Measurements from ENCODE around the gene RNF186. TPM values are rescaled to one million over a fixed set of nuclear protein-coding genes. Genes with fewer than 3 reads are reported as not detected.
"Not testable (repeated sequence)": the region's sequence is repeated elsewhere in the genome, so short reads cannot be mapped to it uniquely, and the experiment has no call there.

RNF186 gene, protein sequence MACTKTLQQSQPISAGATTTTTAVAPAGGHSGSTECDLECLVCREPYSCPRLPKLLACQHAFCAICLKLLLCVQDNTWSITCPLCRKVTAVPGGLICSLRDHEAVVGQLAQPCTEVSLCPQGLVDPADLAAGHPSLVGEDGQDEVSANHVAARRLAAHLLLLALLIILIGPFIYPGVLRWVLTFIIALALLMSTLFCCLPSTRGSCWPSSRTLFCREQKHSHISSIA
- not detected for polyA plus RNA-seq (2013, experiment 1 of 2; ENCODE audit: insufficient read length)
- polyA plus RNA-seq (2013, experiment 2 of 2; ENCODE audit: insufficient read length), result not detected

DNA sequence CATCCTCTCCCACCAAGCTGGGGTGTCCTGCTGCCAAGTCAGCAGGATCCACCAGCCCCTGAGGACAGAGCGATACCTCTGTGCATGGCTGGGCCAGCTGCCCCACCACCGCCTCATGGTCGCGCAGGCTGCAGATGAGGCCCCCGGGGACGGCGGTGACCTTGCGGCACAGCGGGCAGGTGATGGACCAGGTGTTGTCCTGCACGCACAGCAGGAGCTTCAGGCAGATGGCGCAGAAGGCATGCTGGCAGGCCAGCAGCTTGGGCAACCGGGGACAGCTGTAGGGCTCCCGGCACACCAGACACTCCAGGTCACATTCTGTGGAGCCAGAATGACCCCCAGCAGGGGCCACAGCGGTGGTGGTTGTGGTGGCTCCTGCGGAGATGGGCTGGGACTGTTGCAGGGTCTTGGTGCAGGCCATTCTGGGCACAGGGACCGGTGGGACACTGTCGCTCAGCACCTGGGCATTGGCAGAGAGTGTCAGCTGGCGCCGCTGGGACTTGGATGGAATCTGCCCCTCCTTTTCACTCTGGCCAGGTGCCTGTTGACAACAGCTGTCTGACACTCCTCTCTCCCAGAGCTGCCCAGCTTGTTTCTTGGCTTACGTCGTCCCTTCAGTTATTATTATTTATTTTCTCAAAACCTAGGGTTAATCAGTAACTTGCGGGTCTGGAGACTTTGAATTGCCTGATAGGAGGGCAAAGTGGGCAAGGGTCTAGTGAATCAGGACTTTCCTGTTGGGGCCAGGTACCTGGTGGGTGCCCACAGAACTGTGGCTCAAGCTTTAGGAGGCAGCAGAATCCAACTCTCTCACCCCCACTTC, at the start of gene RNF186:
RNF186 (minus strand) TSS at position 603 of the 823 bp plus-strand sequence; CDS start at position 421, 182 bp downstream.
- no peak for DNase-seq

DNA sequence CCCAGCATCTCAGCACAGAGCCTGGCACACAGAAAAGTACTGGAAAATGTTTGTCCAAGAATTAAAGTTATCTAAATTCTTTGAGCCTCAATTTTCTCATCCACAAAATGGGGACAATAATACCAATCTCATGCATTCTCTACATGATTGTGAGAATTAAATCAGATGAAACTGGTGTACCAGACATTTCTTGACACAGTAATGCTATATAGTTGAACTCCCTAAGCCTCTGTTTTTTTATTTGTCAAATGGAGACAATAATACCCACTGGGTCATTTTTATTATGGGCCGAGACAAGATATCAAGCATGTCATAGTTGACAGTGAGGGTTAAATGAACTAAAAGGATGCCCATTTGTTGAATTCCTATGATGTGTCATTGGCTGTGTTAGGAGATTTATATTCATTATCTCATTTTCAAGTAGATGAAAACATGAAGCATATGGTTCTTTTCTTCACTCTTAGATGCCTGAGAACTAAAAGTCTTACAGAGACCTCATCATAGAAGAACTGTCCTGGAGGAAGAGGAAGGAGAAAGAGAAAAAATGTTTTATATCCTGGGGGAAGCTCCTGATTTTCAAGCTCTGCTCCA, 49.6 kb upstream of the RNF186 start:
- DNase-seq, result no peak

DNA sequence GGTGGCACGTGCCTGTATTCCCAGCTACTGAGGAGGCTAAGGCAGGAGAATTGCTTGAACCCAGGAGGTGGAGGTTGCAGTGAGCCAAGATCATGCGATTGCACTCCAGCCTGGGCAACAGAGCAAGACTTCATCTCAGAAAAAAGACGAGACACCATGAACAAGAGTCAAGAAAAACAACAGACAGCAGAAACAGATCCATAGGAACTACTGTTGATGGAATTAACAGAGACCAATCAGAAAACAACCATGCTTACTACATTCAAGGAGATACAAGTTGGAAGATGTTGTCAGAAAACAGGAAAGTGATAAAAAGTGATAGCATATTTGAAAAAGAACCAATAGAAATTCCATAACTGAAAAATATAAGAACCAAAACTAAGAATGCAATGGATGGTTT, 47.9 kb upstream of the RNF186 start:
- DNase-seq, result no peak

DNA sequence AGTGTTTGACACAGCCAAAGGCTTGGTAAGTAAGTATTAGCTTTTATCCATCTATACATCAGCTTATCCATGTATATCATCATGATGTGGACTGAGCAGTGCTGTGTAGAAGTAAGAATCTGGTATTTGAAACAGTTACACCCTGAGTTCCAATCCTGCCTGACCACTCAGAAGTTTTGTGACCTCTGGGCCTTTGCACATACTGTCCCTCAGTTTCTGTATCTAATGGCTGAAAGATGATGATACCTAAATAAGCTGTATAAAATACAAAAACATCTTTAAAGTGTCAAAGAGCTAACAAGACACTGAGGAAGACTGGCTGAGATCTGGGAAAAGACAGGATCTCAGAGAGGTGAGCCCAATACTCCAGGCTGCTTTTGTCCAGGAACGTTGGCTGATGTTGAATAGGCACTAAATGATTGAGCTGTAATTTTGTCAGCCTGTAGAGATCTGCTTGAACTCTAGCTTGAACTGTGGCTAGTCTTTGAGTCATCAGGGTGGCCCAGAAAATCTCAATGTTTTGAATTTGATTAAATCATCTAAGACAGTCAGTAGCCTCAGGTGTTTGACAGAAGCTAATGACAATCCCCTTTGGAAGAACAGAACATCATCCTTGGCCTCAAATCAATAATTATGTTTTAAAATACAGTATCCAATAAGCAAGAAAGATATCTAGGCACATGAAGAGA, 46.9 kb upstream of the RNF186 start:
- DNase-seq, result no peak

DNA sequence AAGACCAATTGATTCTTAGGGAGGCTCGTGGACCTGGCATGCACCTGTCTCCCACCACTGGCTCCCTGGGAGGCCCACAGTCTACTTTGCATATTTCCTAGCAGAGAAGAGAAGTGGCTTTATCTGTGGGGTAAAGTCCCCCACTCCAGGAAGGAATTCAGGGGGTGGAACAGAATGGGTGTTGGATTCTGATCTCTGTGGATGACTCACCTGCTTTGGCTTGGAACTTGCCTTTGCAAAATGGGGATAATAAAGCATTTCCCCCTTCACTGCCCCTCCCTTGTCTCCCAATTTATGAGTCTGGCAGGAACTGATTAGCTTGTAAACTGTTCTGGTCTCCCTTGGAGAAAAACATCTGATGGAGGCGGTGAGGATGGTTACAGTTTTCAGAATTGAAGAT, 46.0 kb upstream of the RNF186 start:
- DNase-seq, result peak; percentile 55

DNA sequence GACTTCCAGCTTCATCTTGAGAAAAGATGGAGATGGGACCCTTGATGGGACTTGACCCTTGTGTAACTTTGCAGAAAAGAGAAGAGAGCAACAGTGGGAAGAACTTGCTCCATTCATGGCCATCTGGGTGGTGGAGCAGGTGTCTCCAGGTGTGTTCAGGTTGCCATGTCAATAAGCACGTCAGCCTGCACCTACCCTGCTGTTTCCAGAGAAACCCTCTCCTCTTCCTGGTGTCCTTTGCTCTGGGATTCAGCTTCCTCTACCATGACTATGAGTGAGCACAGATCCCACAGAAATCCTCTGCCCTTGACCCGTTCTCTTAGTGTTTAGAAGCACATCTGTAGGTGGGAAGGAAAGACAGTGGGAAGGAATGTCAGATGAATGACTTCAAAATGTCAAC, 45.3 kb upstream of the RNF186 start:
- DNase-seq, result no peak

DNA sequence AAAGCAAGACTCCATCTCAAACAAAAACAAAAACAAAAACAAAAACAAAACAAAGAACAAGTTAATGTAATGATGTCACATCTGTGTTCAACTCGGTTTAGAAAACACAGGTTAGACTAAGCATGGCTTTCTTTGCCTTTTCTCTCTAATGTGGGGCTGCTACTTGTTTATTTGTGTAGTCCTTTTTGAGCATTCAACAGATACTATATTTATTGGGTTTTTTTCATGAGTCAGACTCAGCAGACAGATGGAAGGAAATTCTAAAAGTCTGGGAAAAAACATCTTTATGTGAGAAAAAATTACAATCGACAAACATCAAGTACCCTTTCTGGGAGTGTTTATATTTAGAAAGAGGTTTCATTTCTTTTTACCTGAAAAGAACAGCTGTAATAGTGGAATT, 44.8 kb upstream of the RNF186 start:
- DNase-seq, result no peak

DNA sequence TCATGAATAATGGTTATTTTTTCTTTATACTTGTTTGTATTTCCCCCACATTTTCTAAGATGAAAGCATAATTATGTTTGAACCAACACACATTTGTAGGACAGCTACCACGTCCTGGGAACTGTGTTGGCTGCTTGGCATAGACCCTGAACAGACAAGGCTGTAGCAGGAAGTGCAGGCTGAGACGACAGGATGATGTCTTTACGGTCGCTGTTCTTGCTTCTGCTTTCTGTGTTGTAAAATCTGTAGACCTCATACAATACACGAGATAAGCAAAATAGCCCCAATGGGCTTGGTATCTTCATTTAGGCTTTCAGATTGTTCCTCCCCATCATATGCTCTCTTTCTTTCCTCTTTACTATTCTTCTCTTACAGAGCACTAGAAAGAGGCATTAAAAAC, 43.8 kb upstream of the RNF186 start:
- no peak for DNase-seq

DNA sequence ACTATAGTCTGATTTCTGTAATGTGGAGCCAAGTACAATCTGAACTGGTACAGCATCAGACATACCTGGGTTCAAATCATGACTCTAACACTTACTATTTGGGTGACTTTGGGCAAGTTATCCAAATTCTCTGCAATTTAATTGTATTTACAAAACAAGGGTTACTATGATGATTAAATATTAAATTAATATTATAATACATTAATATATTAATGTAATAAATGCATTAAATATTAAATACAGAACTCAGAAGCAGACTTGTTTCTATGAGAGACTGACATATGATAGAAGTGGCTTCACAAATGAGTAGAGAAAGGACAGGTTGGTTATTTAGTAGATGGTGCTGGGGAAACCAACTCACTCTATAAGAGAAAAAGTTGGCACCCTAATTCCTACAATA, 39.8 kb upstream of the RNF186 start:
- DNase-seq, result no peak

DNA sequence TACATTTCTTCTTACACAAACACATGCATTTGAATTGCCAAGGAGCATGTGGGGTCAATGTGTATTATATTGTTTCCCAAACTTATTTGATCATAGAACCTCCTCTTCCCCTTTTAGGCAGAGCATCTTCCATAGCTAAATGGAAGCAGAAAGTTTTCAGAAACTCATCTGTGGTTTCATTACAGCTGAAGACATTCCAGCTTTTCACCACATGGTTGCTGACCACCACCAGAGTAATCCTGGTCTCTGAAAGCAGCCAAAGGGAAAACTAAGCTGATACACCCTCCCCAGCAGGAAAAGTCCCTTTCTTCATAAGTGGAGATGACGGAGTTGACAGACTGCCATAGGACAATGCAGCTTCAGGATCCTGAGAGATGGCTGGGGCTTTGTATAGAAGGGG, 37.0 kb upstream of the RNF186 start:
- peak; percentile 41 for DNase-seq

DNA sequence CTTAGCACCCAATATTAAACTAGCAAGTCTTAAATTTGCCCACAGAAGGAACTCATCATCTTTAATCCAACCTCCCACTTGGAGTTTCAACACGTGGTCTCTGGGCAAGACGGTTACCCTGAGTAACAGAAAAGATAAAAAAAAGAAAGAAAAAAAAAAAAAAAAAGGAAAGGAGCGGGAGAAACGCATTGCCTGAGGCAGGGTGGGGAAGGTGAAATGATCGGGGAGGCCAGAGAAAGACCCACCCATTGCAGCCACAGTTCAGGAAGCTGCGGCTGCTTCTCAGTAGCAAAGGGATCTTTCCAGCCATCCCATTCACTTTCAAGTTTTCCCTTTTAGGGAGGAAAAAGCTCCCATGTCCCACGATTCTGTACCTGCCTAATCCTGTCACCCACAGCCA, 35.1 kb upstream of the RNF186 start:
- DNase-seq, result no peak

DNA sequence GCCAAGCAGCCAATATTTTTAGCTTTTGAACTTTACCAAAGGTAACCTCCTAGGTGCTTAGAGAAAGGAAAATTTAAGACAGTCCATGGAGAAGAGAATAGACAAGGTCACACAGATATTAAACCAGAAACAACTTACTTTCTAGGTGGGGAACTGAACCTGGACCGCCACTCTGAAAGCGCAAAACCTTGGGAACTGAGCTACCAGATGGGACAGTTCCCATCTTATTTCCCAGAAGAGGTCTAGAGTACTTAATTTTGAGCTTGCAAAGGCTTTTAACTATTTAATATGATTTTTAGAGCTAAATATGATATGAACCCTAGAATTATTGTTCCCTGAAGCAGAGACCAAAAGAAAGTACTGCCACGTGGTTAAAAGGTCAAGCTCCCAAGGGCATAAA, 34.2 kb upstream of the RNF186 start:
- DNase-seq, result not testable (repeated sequence)

DNA sequence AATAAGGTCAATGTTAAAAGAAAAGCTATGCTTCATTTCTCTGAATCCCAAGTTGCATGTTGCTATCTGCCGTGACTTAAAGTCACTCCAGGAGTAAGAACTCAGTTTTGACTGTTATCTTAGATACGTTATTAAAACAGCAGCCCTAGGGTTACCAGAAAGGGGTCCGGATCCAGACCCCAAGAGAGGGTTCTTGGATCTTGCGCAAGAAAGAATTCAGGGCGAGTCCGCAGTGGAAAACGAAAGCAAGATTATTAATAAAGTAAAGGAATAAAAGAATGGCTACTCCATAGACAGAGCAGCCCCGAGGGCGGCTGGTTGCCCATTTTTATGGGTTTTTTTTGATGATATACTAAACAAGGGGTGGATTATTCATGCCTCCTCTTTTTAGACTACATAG, 32.3 kb upstream of the RNF186 start:
- DNase-seq, result not testable (repeated sequence)

DNA sequence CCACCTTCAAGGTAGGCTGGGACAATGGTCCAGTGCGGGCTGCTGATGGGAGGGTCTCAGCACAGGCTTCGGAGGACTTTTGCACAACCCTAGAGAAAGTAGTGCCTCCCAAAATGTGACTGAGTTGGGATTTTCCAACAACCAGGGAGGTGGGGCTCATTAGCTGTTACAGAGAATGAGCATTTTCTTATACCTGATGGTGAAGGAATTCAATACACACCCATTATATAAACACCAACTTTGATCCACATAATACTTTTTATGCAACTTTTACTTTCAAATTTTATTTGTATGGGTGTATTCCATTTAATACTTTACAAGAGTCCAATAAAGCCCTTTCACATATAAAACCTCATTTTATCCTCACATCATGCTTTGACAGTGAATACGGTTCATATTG, 31.3 kb upstream of the RNF186 start:
- no peak for DNase-seq

DNA sequence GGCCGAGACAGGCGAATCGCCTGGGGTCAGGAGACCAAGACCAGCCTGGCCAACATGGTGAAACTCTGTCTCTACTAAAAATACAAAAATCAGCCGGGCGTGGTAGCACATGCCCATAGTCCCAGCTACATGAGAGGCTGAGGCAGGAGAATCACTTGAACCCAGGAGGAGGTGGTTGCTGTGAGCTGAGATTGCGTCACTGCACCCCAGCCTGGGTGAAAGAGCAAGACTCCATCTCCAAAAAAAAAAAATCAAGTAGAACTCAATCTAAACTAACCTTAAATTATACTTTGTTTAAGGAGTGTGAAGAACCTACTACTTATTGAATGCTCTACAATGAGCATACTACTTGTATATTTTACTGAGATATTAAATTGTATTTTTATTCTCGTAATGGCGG, 30.5 kb upstream of the RNF186 start:
- DNase-seq, result no peak

DNA sequence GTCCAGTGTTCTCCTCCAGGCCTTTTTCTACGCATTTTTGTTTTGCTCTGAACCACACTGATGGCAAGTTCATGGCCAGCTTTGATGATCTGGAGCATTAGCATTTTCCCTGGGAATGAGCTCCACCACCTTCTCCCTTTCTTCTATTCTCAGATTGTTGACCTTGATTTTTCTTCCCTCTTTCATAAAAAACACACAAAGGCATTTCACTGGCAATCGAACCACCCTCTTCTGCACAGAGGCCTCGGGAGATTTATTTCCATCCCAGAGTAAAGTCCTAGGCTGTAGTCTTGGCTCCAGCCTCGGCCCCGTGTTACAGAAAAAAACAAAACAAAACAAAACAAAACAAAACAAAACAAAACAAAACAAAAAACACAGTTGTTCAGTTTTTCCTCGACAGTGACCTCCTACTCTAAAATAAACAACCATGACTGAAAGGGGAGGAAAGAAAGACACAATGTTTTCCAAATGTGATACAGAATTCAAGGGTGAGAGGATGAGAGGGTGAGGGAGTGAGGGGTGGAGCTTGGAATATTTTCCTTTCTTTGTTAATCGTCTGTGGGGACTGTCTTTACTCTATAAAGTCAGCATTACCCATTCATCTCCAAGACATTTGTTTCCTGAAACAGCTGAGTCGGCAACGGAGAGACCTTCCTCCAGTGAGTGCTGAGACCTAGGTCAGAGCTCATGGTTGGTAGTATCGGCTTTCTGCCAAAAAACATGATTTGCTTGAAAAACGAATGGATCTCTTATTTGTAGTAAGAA, 29.8 kb upstream of the RNF186 start:
- no peak for DNase-seq

DNA sequence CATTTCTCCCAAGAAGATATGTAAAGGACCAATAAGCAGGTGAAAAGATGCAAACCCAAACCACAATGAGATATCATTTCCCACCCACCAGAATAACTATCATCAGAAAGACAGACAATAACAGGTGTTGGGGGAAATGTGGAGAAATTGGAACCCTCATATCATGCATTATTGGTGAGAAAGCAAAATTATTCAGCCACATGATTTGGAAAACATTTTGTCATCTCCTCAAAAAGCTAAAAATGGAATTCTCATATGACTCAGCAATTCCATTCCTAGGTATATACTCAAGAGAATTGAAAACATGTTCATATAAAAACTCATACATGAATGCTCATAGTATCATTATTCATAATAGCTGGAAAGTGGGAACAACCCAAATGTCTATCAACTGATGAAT, 25.1 kb upstream of the RNF186 start:
- DNase-seq, result no peak

DNA sequence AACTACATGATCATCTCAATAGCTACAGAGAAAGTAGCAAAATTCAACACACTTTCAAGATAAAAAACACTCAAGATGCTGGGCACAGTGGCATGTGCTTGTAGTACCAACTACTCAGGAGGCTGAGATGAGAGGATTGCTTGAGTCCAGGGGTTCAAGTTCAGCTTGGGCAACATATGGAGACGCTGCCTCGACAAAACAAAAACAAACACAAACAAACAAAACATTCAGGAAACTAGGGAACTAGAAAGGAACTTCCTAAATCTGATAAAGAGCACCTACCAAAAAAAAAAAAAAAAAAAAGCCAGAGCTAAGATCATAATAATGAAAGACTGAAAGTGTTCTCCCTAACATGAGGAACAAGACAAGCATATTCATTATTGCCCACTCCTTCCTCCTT, 22.8 kb upstream of the RNF186 start:
- no peak for DNase-seq

DNA sequence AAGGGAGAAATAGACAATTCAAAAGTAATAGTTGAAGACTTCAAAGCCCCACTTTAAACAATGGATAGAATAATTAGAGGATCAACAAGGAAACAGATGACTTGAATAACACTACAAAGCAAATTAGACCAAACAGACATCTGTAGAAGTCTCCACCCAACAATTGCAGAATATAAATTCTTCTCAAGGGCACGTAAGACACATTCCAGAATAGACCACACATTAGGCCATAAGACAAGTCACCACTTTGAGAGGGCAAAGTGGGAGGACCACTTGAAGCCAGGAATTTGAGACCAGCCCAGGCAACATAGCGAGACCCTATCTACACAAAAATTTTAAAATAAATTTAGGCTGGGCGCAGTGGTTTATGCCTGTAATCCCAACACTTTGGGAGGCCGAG, 20.5 kb upstream of the RNF186 start:
- DNase-seq, result no peak

DNA sequence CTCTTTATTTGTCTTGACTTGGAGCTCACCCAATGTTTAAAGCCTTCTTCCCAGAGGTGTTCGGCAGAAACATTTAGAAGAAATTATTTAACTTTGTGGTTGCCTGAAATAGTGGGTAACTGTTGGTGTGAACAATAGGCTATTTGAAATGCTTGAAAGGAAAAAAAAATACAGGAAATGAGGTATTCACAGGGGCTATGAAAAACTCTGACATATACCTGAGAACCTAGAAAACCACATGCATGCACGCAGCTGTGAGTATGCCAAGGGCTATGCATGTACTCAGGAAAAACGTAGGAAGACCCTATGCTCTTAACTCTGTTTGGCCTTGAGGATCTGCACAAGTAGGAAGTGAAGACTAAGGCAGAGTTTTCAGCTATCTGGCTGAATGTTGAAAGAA, 16.4 kb upstream of the RNF186 start:
- no peak for DNase-seq

DNA sequence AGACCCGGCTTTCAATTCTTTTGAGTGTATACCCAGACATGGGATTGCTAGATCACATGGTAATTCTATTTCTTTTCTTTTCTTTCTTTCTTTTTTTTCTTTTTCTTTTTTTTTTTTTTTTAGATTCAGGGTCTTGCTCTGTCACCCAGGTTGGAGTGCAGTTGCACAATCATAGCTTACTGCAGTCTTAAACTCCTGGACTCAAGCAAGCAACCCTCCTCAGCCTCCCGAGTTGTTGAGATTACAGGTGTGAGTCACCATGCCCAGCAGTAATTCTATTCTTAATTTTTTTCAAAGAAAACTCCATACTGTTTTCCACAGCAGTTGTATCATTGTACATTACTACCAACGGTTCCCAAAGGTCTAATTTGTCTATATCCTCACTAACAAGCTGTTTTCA, 13.5 kb upstream of the RNF186 start:
- no peak for DNase-seq

DNA sequence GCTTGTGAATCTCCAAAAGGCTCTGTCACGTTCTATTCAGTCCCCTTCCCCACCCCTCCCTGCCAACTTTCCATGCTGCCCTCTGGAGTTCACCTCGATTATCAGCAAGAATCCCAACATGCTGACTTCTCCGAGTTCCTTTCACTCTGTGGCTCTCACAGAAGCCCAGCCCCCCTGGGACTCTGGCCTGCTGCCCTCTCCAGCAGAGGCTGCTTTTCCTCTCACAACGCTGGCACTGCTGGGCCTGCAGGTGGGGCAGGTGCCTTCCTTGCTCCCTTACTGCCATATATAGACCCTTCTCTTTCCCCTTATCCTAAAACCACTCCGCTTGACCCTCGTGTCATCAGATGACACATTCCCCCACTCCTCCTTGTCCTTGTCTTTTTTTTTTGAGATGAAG, 10.2 kb upstream of the RNF186 start:
- no peak for DNase-seq

All from fibroblast of skin of abdomen (primary cell).